HCT116 (cell line): Measurements from ENCODE around the gene MYO1F. TPM values are rescaled to one million over a fixed set of nuclear protein-coding genes. Genes with fewer than 3 reads are reported as not detected.

Source experiments
- ATAC-seq: fragments of 200-7000 bp; cut with Tn5 transposase; 2 replicates; pipeline ENCODE4 v1.9.1; 2020; ENCODE audit warnings: mild to moderate bottlenecking, moderate library complexity
- BruUV-seq: library from RNA; stranded (reverse); fragments of 400-500 nt; replicated peaks from 2 replicates; lab custom pipeline; 2021; lab: Mats Ljungman, UMichigan
- CTCF ChIA-PET: fragments of 300-600 bp; sonication (Branson Sonifier 250); formaldehyde crosslinking; loops from one replicate; lab custom pipeline; 2021; ENCODE audit warnings: antibody characterized with exemption; lab: Charles Lee
- POLR2A ChIA-PET: fragments of 300-600, 350-600 bp; sonication (Branson Sonifier 250); formaldehyde crosslinking; loops from one replicate; lab custom pipeline; 2021; ENCODE audit warnings: antibody characterized with exemption; lab: Charles Lee
- RAD21 ChIA-PET, 2 experiments: fragments of 300-600 bp; sonication (Branson Sonifier 250); formaldehyde crosslinking; loops; one replicate each; lab custom pipeline; 2023; ENCODE audit warnings: low total read pairs in 2 of 2; ENCODE audit not compliant: uncharacterized antibody in 2 of 2, unreplicated experiment in 2 of 2, low non-redundant PET in 1 of 2; lab: Charles Lee
- DNase-seq: peaks from one replicate; pipeline ENCODE4 v3.0.0-alpha.2; 2010; ENCODE audit warnings: low read depth, low spot score
- H2AFZ ChIP-seq: fragments of 200-600 bp; shearing (Covaris generic), sonication (generic); 2 replicates; pipeline ENCODE4 v1.6.1; 2017; ENCODE audit warnings: low read depth, mixed run types, mixed read lengths, antibody characterized with exemption, low read length; ENCODE audit not compliant: poor library complexity, severe bottlenecking
- H3K27ac ChIP-seq: 2 replicates; pipeline ENCODE4 v1.5.1; 2012; ENCODE audit warnings: low read depth, low read length
- H3K27me3 ChIP-seq: fragments of 200-600 bp; sonication (generic); 2 replicates; pipeline ENCODE4 v1.6.1; 2016; ENCODE audit warnings: mixed run types, low read length, mixed read lengths; ENCODE audit not compliant: insufficient read depth
- H3K36me3 ChIP-seq, 2 experiments: fragments of 200-500 bp in 1 of 2; fragments of 200-600 bp in 1 of 2; sonication (Bioruptor generic) in 1 of 2; sonication (generic) in 1 of 2; 2 replicates each; pipeline versions ENCODE4 v1.5.1 to v1.6.1; 2014 to 2016; ENCODE audit warnings: low read length in 2 of 2, inconsistent platforms in 1 of 2, mixed read lengths in 1 of 2, mixed run types in 1 of 2; ENCODE audit not compliant: insufficient read depth in 2 of 2, control insufficient read depth in 1 of 2
- H3K4me1 ChIP-seq, 2 experiments: fragments of 200-600 bp in 1 of 2; sonication (generic) in 1 of 2; 2 replicates each; pipeline versions ENCODE4 v1.5.1 to v1.6.1; 2012 to 2017; ENCODE audit warnings: low read length in 2 of 2, inconsistent platforms in 1 of 2, mild to moderate bottlenecking in 1 of 2, mixed read lengths in 1 of 2, mixed run types in 1 of 2, moderate library complexity in 1 of 2; ENCODE audit not compliant: insufficient read depth in 2 of 2, control insufficient read depth in 1 of 2
- H3K4me2 ChIP-seq: fragments of 200-600 bp; sonication (generic); 2 replicates; pipeline ENCODE4 v1.6.1; 2017; ENCODE audit warnings: mixed run types, low read length, mixed read lengths
- H3K4me3 ChIP-seq, 2 experiments: fragments of 200-600 bp in 1 of 2; sonication (generic) in 1 of 2; replicated peaks in 1 of 2; 2 replicates each; pipeline ENCODE4 v1.5.1; 2011 to 2016; ENCODE audit warnings: low read length in 2 of 2, control low read depth in 1 of 2, low read depth in 1 of 2, mild to moderate bottlenecking in 1 of 2, mixed read lengths in 1 of 2, mixed run types in 1 of 2
- H3K79me2 ChIP-seq: fragments of 200-600 bp; sonication (generic); 2 replicates; pipeline ENCODE4 v1.6.1; 2017; ENCODE audit warnings: mild to moderate bottlenecking, mixed run types, low read length, moderate library complexity, mixed read lengths; ENCODE audit not compliant: insufficient read depth
- H3K9ac ChIP-seq: fragments of 200-600 bp; sonication (generic); 2 replicates; pipeline ENCODE4 v1.6.1; 2016; ENCODE audit warnings: low read length, mixed read lengths
- H3K9me2 ChIP-seq: fragments of 200-600 bp; sonication (generic), shearing (Covaris generic); 2 replicates; pipeline ENCODE4 v1.6.1; 2017; ENCODE audit warnings: mixed run types, mild to moderate bottlenecking, moderate library complexity; ENCODE audit not compliant: insufficient read depth
- H3K9me3 ChIP-seq, 2 experiments: fragments of 200-500 bp in 1 of 2; fragments of 200-600 bp in 1 of 2; sonication (Bioruptor generic) in 1 of 2; sonication (generic) in 1 of 2; 2 replicates each; pipeline ENCODE4 v1.6.1; 2014 to 2017; ENCODE audit warnings: low read length in 2 of 2, mixed read lengths in 2 of 2, inconsistent platforms in 1 of 2, low read depth in 1 of 2, mild to moderate bottlenecking in 1 of 2, mixed run types in 1 of 2, moderate library complexity in 1 of 2; ENCODE audit not compliant: control insufficient read depth in 1 of 2, insufficient read depth in 1 of 2
- H4K20me1 ChIP-seq: fragments of 200-600 bp; sonication (generic), shearing (Covaris generic); 2 replicates; pipeline ENCODE4 v1.6.1; 2017; ENCODE audit warnings: mixed run types, mild to moderate bottlenecking, moderate library complexity; ENCODE audit not compliant: insufficient read depth
- ATF3 ChIP-seq: IDR thresholded peaks from 2 replicates; pipeline ENCODE4 v1.6.1; 2012
- CEBPB ChIP-seq: IDR thresholded peaks from 2 replicates; pipeline ENCODE4 v1.6.1; 2012; ENCODE audit warnings: low read depth
- EGR1 ChIP-seq: IDR thresholded peaks from 2 replicates; pipeline ENCODE4 v1.6.1; 2012; ENCODE audit warnings: low read depth
- EZH2 ChIP-seq: fragments of 200-600 bp; sonication (generic); IDR thresholded peaks from 2 replicates; pipeline ENCODE4 v1.6.1; 2017; ENCODE audit warnings: antibody characterized with exemption, mixed run types
- EZH2phosphoT487 ChIP-seq: fragments of 200-600 bp; IDR thresholded peaks from 2 replicates; pipeline ENCODE4 v1.6.1; 2018; ENCODE audit warnings: antibody characterized with exemption, borderline replicate concordance
- JUND ChIP-seq: IDR thresholded peaks from 2 replicates; pipeline ENCODE4 v1.6.1; 2012
- POLR2AphosphoS5 ChIP-seq: IDR thresholded peaks from 2 replicates; pipeline ENCODE4 v1.6.1; 2011; ENCODE audit warnings: mild to moderate bottlenecking, low read depth, low read length, moderate library complexity
- RAD21 ChIP-seq: IDR thresholded peaks from 2 replicates; pipeline ENCODE4 v1.6.1; 2012; ENCODE audit warnings: low read depth, mild to moderate bottlenecking
- SP1 ChIP-seq: IDR thresholded peaks from 2 replicates; pipeline ENCODE4 v1.6.1; 2012; ENCODE audit warnings: low read depth
- TCF7L2 ChIP-seq: IDR thresholded peaks from 2 replicates; pipeline ENCODE4 v1.7.0; 2011; ENCODE audit warnings: borderline replicate concordance, inconsistent platforms; ENCODE audit not compliant: insufficient read depth, insufficient read length; ENCODE audit errors: extremely low read depth
- YY1 ChIP-seq: IDR thresholded peaks from 2 replicates; pipeline ENCODE4 v1.6.1; 2011; ENCODE audit warnings: low read length, low read depth, moderate library complexity, mild to moderate bottlenecking; ENCODE audit not compliant: insufficient replicate concordance; ENCODE audit errors: extremely low read depth
- ZFX ChIP-seq: fragments of 450-650 bp; IDR thresholded peaks from 2 replicates; pipeline ENCODE4 v1.6.1; 2017
- ZNF274 ChIP-seq: fragments of 200-500 bp; sonication (Bioruptor generic); IDR thresholded peaks from 2 replicates; pipeline ENCODE4 v1.6.1; 2014; ENCODE audit warnings: mild to moderate bottlenecking, low read depth, low read length, inconsistent platforms
- intact Hi-C: fragments of 100-400 bp; cut with micrococcal nuclease; formaldehyde crosslinking; loops from 2 replicates; pipeline ENCODE4 v1.10.0; 2022
- total RNA-seq: library from RNA; stranded (reverse); gene quantifications from one replicate; pipeline ENCODE4 v1.2.1, GENCODE V29; 2021; ENCODE audit not compliant: unreplicated experiment
- TF ChIP-seq, protein P1 (sequence below): IDR thresholded peaks from 2 replicates; pipeline ENCODE4 v1.6.1; 2011; ENCODE audit warnings: mild to moderate bottlenecking, low read length, moderate library complexity; ENCODE audit not compliant: insufficient replicate concordance; ENCODE audit errors: extremely low read depth

Gene MYO1F
- total RNA-seq, 1 experiment from 2014 or later: 0.39 TPM

- no peaks in the 10 kb centered on the region for H3K9me3 ChIP-seq
- H3K4me2 ChIP-seq: no peak overlapping the region
- no TSS peak for BruUV-seq
- H3K27me3 ChIP-seq: no peaks in the 10 kb centered on the region
- H3K36me3 ChIP-seq: no peaks in the 10 kb centered on the region
- RAD21 ChIA-PET: no interaction called here
- no peak overlapping the region for H3K9ac ChIP-seq
- no peaks in the 10 kb centered on the region for H4K20me1 ChIP-seq
- no peak for ATAC-seq
- H3K27ac ChIP-seq: no peak overlapping the region
- no peaks in the 10 kb centered on the region for H3K9me2 ChIP-seq
- POLR2A ChIA-PET: no interaction called here
- H2AFZ ChIP-seq: no peak overlapping the region
- H3K79me2 ChIP-seq: no peaks in the 10 kb centered on the region
- no peak overlapping the region for H3K4me3 ChIP-seq
- H3K4me1 ChIP-seq: no peaks in the 10 kb centered on the region
- TF ChIP-seq EZH2 (no peak), JUND (no peak), ZNF274 (no peak), TCF7L2 (no peak), SP1 (no peak), CEBPB (no peak), YY1 (no peak), ATF3 (no peak), ZFX (no peak), RAD21 (no peak), POLR2AphosphoS5 (no peak), EGR1 (no peak), EZH2phosphoT487 (no peak)
- TF ChIP-seq, protein P1, sequence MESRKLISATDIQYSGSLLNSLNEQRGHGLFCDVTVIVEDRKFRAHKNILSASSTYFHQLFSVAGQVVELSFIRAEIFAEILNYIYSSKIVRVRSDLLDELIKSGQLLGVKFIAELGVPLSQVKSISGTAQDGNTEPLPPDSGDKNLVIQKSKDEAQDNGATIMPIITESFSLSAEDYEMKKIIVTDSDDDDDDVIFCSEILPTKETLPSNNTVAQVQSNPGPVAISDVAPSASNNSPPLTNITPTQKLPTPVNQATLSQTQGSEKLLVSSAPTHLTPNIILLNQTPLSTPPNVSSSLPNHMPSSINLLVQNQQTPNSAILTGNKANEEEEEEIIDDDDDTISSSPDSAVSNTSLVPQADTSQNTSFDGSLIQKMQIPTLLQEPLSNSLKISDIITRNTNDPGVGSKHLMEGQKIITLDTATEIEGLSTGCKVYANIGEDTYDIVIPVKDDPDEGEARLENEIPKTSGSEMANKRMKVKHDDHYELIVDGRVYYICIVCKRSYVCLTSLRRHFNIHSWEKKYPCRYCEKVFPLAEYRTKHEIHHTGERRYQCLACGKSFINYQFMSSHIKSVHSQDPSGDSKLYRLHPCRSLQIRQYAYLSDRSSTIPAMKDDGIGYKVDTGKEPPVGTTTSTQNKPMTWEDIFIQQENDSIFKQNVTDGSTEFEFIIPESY: no peak
- intact Hi-C loops: no loop called here
- CTCF ChIA-PET: no interaction called here
- no peak for DNase-seq
Observed at GRCh38 chr19:8545743-8546142, 31.5 kb downstream of the MYO1F start.
